DMS114 treated with DMSO at 0.1 percent for 48 hours (cell line): ENCODE measurements around the gene GAS7.

Source experiments
- DNase-seq: peaks from one replicate; lab custom pipeline; 2025; ENCODE audit not compliant: unreplicated experiment; lab: John Stamatoyannopoulos, UW

Gene GAS7

DNA sequence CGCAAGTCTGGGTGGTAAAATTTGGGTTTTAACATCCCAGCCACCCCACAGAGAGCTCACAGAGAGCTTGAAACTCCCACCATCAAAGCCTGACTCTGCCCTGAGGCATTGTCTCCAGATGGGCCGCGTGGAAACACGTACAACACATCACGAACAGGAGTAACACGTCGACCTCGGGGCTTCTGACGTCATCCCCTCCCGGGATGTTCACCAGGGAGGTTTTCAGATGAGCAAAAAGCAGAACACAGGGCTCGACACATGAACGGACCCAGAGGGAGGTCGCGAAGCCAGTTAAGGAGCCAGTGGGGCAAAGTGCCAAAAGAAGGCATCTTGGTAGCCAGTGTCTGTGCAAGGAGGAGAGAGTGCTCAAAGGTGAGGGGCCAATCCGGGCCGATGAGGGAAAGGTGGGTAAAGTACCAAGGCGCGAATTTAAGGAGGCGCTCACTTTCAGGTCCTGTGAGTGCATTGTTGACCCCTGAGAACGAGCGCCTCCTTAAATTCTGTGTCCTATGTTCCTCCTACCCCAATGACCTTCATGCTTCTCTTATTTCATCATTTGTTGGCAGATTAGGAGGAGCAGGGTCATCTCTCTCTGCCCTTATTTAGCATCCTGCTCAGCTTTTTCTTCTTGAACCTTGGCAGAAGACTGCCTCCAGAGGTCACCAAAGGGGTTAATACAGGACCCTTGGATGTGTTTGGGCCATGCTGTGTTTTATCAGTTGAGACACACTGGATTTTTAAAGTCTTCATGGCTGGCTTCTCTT lies 298.9 kb downstream of the GAS7 start:
- no peak for DNase-seq

DNA sequence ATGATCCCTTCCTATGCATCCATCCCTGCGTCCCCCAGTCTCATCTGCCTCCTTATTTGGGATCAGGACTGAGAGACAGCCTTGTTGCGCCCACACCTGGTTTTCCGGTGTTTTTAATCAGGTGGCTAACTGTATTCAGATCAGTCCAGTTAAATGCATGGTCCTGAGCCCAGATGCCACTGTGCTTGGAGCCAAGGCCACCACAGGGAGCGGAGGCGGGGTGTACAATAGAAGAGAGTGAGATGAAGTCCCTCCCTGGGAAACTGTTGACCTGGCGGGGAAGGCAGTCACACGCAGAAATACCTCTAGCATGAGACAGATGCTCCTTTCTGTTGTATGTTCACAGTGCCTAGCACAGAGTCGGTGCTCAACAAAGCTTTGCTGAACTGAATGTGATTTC lies 299.6 kb downstream of the GAS7 start:
- no peak for DNase-seq

DNA sequence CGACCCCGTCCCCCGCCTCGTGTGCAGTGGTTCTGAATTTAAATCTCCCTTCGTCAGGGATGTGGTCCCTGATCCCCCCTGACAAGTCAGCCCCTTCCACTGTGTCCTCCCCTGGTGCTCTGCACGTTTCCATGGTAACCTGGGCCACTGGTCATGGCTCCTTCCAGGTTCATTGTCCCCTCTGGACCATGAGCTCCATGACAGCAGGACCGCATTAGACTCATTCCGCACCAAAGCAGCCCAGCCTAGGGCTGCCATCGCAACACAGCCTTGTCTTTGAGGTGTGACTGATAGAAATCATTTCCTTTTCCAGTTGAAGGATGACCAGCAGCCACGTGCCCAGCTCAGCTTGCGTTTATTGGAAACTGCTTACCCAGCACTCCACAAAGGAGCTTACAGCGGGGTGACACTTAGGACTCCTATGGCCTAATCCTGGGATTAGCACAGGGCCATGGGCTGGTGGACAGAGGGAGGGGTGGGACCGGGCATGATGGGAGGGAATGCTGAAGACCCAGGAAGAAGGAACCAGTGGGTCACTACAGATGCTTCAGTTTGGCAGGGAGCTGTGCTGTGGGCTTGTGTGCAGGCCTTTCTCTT lies 300.9 kb downstream of the GAS7 start:
- no peak for DNase-seq

DNA sequence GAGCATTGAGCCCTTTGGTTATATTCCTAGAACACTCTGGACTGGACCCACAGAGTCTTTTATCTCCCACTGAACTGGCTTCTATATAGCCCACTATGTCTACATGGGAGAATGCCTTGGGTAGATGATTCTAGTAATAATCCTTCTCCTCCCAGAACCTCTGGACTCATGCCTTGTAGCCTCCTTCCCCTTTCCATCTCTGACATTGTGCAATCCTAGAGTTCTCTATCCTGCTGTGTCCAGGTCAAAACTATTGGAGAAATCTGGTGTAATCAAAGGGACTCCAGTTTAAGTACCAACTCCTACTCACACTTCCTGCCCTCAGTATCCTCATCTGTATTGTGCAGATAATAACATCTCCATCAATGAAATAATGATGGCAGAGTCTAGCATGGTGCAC lies 302.5 kb downstream of the GAS7 start:
- DNase-seq, result no peak

DNA sequence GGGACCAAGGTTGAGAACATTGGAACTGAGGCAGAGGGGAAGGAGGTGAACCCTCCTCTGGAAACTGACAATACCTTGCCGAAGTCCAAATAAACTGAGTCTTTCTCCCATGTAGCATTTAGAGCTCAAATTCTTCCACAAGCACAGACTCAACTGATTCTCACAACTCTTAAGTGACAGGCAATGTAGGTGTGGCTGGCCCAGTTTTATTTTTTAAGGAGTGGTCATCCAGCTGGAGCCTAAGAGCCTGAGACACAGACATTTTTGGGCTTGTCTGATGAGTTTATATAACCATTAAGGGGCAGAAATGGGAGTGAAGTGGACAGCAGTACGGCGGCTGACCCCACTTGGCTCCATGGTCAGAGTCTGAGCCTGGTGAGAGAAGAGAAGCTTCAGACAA lies 304.2 kb downstream of the GAS7 start:
- no peak for DNase-seq

DNA sequence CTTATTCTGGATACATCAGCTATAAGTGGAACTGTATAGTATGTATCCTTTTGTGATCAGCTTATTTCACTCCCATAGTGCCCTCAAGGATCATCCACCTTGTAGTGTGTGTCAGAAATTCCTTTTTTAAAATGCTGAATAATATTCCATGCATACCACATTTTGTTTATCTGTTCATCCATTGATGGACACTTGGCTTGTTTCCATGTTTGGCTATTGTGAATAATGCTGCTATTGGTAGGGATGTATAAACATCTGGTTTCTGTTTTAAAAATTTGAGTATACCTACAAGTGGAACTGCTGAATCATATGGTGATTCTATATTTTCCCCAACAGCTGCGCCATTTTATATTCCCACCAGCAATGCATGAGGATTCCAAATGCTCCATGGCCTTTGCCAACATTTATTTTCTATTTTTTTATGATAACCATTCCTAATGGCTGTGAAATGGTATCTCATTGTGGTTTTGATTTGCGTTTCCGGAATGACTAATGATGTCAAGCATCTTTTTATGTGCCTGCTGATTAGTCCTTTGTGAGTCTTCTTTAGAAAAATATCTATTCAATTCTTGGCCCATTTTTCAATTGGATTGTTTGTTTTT lies 304.9 kb downstream of the GAS7 start:
- no peak for DNase-seq

DNA sequence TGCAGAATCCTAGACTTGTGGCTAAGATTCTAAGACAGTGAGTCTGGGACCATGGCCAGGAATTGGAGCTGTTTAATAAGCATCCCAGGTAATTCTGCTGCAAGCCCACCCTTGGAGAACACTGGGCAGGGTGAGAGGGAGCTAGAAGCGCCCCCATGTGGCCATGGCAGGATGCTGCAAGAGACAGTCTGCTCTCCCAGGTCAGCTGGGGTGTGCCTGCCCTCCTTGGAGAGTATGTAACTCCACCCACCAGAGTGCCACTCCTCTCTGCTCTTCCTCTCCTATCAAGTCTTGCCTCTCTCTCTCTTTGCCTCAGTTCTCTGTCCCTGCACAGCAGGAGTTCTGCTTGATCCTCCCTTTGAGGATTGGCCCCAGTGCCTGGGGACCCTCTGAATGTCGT lies 308.3 kb downstream of the GAS7 start:
- no peak for DNase-seq

DNA sequence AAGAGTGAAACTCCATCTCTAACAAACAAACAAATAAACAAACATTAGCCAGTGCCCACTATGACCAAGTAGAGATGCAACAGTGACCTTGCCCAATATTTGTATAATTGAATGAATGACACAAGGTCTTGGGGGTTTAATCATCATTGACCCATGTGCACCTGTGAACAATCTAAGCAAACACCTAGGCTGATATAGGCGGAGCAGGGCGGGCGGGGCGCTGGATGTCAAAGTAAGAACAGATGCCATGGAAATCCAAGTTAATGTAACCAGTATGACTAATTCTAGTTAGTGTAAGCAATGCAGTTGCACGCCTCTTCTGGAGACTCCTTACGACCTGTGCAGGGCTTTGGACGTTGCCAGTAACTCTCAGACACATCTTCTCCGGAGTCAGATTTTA lies 310.9 kb downstream of the GAS7 start:
- DNase-seq, result no peak

DNA sequence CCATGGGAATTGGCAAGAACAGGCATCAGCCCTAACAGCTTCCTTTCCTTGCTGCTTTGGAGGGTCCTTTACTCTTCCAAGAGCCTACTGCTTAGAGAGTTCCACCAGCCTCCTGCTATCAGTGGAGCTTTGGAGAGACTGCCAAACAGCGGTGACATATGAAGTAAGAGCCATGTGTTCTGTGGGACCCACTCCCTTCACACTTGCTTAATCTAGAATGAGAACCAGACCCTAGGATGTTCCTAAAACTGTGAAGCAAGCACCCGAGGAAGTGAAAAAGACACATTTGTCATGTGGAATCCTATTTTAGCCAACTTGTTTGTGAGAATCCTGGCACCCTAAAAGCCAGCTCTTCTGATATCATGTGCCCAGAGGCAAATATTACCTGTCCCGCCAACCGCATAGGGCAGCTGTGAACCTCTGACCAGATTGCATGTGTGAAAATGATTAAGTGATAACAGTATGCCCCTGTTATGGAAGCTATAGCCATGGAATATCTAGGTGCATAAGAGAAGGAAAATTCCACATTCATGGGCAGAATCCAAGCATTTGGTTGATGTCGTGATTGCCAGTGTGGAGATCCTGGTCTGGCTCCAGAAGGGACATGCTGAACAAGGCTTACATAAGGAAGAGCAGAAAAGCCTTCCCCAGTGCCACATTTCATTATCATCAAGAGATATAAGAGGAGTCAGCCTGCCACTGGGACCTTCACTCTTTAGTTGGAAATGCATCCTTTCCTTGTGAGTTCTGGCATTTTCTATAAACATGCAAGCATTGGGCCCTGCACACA lies 312.1 kb downstream of the GAS7 start:
- DNase-seq, result no peak

DNA sequence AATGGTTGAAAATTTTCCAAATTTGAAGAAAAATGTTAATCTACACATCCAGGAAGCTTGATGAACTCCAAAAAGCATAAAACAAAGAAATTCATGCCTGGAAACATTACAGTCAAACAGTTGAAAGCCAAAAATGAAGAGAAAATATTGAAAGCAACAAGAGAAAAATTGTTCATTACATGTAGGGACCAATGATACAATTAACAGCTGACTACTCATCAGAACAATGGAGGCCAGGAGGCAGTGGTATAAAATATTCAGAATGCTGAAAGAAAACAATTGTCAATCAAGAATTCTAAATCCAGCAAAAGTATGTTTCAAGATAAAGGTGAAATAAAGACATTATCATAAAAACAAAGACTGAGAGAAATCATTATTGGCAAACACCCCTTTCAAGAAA lies 315.0 kb downstream of the GAS7 start:
- no peak for DNase-seq

DNA sequence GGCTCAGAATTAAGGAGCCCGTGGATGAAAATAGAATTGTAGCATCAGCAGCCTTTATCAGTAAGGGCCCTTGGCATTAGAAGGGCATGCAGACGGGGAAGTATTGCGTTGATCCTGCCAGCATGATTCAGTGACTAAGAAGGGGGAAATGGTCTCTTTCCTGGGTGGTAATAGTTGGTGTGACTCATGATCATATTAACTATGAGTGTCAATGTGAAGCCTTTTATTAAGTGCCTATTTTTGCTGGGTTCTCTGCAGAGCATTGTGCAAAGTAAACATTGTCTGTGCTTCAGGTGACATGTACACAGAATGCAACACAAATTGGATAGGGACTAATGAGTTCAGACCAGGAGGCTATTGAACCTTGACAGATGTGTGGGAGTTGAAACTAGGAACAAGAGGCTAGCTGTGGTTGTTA lies 317.8 kb downstream of the GAS7 start:
- DNase-seq, result no peak

DNA sequence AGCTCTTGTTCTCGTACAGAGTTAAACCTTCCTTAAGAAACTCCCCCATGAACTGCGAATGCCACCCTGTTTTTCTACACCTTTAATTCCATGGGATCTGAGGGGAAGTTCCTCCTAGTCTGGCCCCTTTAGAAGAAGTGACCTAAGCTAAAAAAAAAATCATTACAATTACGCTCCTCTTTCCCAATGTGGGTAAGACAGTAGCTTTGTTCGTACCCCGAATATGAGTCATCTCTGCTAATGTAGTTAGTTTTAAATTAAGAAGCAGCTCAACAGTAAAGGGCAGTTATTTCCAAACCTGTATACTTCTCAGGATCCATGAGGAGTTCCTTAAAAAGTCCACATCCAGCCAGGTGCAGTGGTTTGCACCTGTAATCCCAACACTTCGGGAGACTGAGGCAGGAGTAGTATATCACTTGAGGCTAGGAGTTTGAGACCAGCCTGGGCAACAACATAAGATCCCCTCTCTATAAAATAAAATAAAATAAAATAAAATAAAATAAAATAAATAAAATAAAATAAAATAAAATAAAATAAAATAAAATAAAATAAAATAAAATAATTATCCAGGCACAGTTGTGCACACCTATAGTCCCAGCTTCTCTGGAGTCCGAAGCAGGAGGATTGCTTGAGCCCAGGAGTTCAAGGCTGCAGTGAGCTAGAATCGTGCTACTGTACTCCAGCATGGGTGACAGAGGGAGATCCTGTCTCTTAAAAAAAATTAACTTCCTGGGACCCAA lies 319.4 kb downstream of the GAS7 start:
- DNase-seq, result no peak

DNA sequence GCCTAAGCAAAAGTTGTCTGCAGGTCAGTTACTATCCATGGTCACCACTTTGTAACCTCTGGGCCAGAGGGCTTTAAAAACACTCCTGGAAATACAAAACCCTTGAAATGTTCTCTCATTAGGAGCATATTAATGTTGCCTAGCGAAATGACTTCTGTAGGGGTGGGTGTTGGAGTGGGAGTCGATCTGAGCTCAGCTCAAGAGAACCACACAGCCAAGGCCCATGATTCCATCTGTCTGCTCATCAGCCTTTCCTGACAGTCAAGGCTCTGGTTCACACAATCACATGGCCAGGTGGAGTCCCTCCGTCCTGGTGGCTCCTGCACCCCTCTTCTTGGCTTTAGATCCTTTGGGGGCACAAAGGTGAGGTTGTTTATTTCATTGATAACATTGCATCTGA lies 320.1 kb downstream of the GAS7 start:
- DNase-seq, result no peak

DNA sequence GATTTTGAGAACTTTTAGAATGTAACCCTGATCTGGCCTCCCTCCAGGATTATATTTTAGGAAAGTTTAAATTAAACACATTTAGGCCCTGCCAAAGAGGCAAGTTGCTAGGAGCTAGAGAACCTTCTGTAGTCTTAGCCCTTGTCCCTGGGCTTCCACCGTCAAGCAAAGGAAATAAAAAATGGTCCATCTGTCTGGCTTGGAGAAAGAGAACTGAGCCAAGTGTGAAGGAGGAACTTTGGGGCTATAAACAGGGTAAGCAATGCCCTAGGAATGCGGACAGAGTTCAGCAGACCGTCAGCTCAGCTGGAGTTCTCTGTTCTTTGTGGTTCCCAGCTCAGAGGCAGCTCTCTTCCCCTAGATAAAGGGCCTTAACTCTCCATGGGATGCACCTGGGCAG lies 323.0 kb downstream of the GAS7 start:
- no peak for DNase-seq

DNA sequence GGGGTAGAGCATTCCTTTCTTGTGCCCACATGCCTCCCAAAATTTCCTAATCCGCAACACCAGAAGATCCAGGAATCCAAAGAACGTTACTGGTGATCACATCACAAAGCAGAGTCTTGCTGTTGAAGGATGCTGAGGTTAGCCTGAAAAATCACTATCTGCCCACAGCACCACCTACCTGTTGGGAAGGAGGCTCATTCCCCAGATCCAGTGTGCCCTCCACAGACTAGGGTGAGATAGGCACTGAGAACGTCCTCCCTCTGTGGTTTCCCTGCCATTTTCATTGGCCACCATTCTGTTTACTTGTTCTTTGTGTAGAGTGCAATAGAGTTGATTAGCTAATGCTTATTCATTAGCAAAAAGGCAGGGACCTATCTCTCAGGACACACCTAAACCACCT lies 323.7 kb downstream of the GAS7 start:
- no peak for DNase-seq

DNA sequence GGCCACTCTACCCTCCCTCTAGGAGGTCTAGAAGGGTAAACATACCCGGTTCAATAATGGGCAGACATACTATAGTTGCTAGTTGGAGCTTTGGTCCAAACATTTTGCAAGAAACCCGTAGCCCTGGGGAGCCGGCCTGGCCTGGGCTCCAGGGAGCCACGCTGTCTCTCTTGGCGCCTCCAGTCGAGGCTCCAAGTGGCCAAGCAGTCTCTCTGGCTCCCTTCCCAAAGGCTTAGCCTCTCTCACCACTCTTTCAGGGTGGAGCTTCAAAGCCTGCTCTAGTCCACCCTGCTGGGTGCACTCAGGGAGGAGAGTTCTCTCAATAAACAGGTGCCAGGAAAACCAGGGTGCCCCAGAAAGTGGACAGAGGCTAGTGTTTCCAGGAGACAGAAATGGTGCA lies 325.6 kb downstream of the GAS7 start:
- DNase-seq, result no peak

DNA sequence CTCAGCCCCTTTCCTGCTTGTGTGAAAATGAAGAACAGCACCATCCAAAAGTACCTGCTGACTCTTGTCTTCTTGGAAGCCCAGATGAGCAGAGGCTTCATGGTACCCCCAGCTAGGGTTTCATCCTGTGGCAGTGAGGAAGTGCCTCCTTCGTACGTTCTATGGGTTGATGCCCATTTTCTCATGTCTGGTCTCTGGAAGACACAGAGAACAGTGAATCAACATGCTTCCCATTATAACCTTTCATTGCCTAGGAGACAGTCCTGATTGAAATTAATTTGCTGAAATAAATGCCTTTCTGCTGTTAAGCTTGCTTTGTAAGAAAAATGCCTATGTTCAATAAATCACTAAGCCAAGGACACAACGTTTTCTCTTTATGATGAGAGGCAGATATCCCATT lies 329.9 kb downstream of the GAS7 start:
- DNase-seq, result no peak

DNA sequence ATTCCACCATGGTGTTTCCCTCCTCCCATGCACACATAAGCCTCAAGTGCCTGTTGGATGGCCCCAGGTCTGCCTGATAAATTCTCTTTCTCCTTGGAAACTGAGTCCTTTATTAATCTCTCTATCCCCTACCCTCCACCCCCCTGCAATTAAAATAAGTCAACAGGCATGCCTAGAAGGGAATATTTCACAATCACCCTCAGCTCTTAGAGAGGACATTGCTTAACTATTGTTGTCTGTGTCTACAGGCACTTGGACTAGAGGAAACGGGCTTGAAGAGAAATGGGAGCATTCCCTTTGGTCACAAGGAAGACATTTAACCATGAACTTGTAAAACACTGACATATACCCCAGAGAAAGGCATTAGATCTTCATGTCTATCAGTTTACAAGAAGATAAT lies 332.8 kb downstream of the GAS7 start:
- no peak for DNase-seq

DNA sequence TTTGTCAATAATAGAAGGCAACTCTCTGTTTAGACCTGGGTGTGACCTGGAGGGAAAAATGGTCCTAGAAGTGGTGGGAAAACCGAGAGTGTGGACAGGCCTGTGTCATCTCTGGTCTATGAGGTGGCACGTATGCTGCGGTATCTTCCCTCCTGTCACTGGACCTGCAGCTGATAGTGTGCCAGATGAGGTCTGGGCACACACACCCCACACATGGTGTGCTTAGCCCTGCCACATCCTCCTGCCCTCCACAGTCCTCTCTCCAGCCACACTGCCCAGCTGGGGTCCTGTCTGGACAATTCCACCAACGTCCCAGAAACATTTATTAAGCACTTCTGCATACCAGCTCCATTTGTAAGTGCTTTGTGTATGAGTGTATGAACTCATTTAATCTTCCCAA lies 335.5 kb downstream of the GAS7 start:
- no peak for DNase-seq

DNA sequence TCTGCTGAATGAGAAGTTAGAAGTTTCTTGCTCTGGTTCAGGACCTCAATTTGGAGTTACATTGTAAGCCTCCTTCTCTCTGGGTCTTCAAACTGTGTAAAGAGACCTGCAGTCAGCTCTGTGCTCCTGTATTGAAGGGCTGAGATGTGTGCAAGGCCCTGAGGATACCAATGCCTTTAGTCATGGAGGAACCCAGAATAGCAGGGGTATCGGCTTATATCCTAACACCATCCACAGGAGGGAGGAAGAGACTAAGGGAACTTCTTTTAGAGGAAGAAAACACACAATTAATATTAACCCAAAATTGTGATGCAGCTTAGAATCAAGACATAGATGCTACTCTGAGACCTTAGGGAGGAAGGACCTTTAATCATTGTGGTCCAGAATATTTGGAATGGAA lies 336.2 kb downstream of the GAS7 start:
- DNase-seq, result no peak

DNA sequence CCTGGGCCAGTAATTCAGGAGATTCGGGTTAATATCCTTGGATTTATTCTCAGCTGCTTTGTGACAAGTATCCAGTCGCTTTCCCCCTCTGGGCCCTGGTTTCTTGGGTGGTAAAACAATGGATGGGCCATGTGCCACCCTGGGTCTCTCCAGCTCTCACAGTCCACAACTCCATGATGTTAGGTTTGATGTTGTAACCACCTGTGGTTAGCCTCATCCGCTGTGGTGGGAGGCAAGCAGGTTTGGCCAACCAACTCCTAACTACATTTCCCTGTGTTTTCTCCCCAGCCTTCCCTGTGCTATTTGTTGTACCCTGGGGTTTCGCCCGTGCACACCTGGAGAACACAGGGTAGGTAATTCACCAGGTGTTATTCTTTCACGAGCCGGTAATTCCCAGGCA lies 337.6 kb downstream of the GAS7 start:
- no peak for DNase-seq
